HEK293 (cell line): Measurements from ENCODE around the gene COL4A1.

ENCODE experiments used
- CTCF ChIA-PET: fragments of 350-600 bp; formaldehyde crosslinking; extraction: SDS; loops from one replicate; lab custom pipeline; 2021; ENCODE audit warnings: antibody characterized with exemption; lab: Yijun Ruan, JAX
- POLR2A ChIA-PET: fragments of 300-600 bp; formaldehyde crosslinking; extraction: SDS; loops from one replicate; lab custom pipeline; 2020; ENCODE audit warnings: antibody characterized with exemption, inconsistent platforms; lab: Yijun Ruan, JAX
- H3K27ac ChIP-seq: fragments of 200-500 bp; sonication (Bioruptor generic); 2 replicates; pipeline ENCODE4 v1.5.1; 2014; ENCODE audit warnings: low read depth, low read length, control low read depth, inconsistent platforms; ENCODE audit errors: extremely low read depth
- H3K36me3 ChIP-seq, 2 experiments: fragments of 200-500 bp in 1 of 2; sonication (Bioruptor generic) in 1 of 2; 1 replicate in 1 of 2; 2 replicates in 1 of 2; pipeline ENCODE4 v1.5.1; 2014 to 2017; ENCODE audit warnings: inconsistent platforms in 2 of 2, low read length in 2 of 2; ENCODE audit not compliant: control insufficient read depth in 2 of 2, insufficient read depth in 1 of 2
- H3K4me1 ChIP-seq: fragments of 200-500 bp; sonication (Bioruptor generic); 2 replicates; pipeline ENCODE4 v1.5.1; 2014; ENCODE audit warnings: mild to moderate bottlenecking, low read length, inconsistent platforms; ENCODE audit not compliant: control insufficient read depth, insufficient read depth
- H3K4me3 ChIP-seq: 2 replicates; pipeline ENCODE4 v1.5.1; 2011; ENCODE audit warnings: low read depth, mild to moderate bottlenecking, control low read depth, low read length, moderate library complexity
- H3K9me3 ChIP-seq: fragments of 200-500 bp; sonication (Bioruptor generic); 2 replicates; pipeline ENCODE4 v1.5.1; 2014; ENCODE audit warnings: low read depth, low read length, inconsistent platforms; ENCODE audit not compliant: control insufficient read depth, insufficient read depth
- BCL11A ChIP-seq: fragments of 450-650 bp; formaldehyde crosslinking; IDR thresholded peaks from 2 replicates; pipeline ENCODE4 v1.5.1; 2016; ENCODE audit warnings: low read depth, missing biosample characterization, missing genetic modification characterization
- BCL11B ChIP-seq: fragments of 450-650 bp; formaldehyde crosslinking; IDR thresholded peaks from 2 replicates; pipeline ENCODE4 v1.5.1; 2016; ENCODE audit warnings: low read depth, missing biosample characterization, missing genetic modification characterization
- KLF8 ChIP-seq: fragments of 450-650 bp; formaldehyde crosslinking; IDR thresholded peaks from 2 replicates; pipeline ENCODE4 v1.5.1; 2016; ENCODE audit warnings: missing biosample characterization, missing genetic modification characterization
- MYNN ChIP-seq: fragments of 450-650 bp; formaldehyde crosslinking; IDR thresholded peaks from 2 replicates; pipeline ENCODE4 v1.5.1; 2016; ENCODE audit warnings: missing biosample characterization, missing genetic modification characterization, borderline replicate concordance
- RBAK ChIP-seq: fragments of 450-650 bp; formaldehyde crosslinking; IDR thresholded peaks from 2 replicates; pipeline ENCODE4 v1.5.1; 2016; ENCODE audit warnings: missing biosample characterization, missing genetic modification characterization
- TCF7L2 ChIP-seq: IDR thresholded peaks from 2 replicates; pipeline ENCODE4 v1.6.1; 2011; ENCODE audit warnings: low read depth, mild to moderate bottlenecking, inconsistent platforms, low read length, moderate library complexity, borderline replicate concordance
- ZNF112 ChIP-seq: fragments of 450-650 bp; formaldehyde crosslinking; IDR thresholded peaks from 2 replicates; pipeline ENCODE4 v1.5.0; 2017; ENCODE audit warnings: missing biosample characterization, missing genetic modification characterization
- ZNF114 ChIP-seq: fragments of 450-650 bp; formaldehyde crosslinking; IDR thresholded peaks from 2 replicates; pipeline ENCODE4 v1.5.0; 2017; ENCODE audit warnings: missing biosample characterization, missing genetic modification characterization
- ZNF133 ChIP-seq: fragments of 450-650 bp; formaldehyde crosslinking; IDR thresholded peaks from 2 replicates; pipeline ENCODE4 v1.5.1; 2016; ENCODE audit warnings: missing biosample characterization, missing genetic modification characterization
- ZNF146 ChIP-seq: fragments of 450-650 bp; formaldehyde crosslinking; IDR thresholded peaks from 2 replicates; pipeline ENCODE4 v1.5.1; 2016; ENCODE audit warnings: missing biosample characterization, missing genetic modification characterization
- ZNF169 ChIP-seq: fragments of 450-650 bp; formaldehyde crosslinking; IDR thresholded peaks from 2 replicates; pipeline ENCODE4 v1.5.1; 2016; ENCODE audit warnings: missing biosample characterization, missing genetic modification characterization
- ZNF174 ChIP-seq: fragments of 450-650 bp; formaldehyde crosslinking; IDR thresholded peaks from 2 replicates; pipeline ENCODE4 v1.5.0; 2017; ENCODE audit warnings: missing biosample characterization, mild to moderate bottlenecking, missing genetic modification characterization
- ZNF19 ChIP-seq: fragments of 450-650 bp; formaldehyde crosslinking; IDR thresholded peaks from 2 replicates; pipeline ENCODE4; 2016; ENCODE audit warnings: missing biosample characterization, missing genetic modification characterization, low read depth
- ZNF202 ChIP-seq: fragments of 450-650 bp; formaldehyde crosslinking; IDR thresholded peaks from 2 replicates; pipeline ENCODE4 v1.5.1; 2016; ENCODE audit warnings: missing biosample characterization, missing genetic modification characterization, borderline replicate concordance
- ZNF324 ChIP-seq: fragments of 450-650 bp; formaldehyde crosslinking; IDR thresholded peaks from 2 replicates; pipeline ENCODE4 v1.5.1; 2016; ENCODE audit warnings: missing biosample characterization, missing genetic modification characterization
- ZNF350 ChIP-seq: fragments of 450-650 bp; formaldehyde crosslinking; IDR thresholded peaks from 2 replicates; pipeline ENCODE4 v1.5.0; 2017; ENCODE audit warnings: missing biosample characterization, mild to moderate bottlenecking, missing genetic modification characterization
- ZNF521 ChIP-seq: fragments of 450-650 bp; formaldehyde crosslinking; IDR thresholded peaks from 2 replicates; pipeline ENCODE4 v1.5.1; 2017; ENCODE audit warnings: missing biosample characterization, mild to moderate bottlenecking, missing genetic modification characterization
- ZNF664 ChIP-seq: fragments of 450-650 bp; formaldehyde crosslinking; IDR thresholded peaks from 2 replicates; pipeline ENCODE4 v1.5.1; 2016; ENCODE audit warnings: missing biosample characterization, missing genetic modification characterization
- ZNF830 ChIP-seq: fragments of 450-650 bp; IDR thresholded peaks from 2 replicates; pipeline ENCODE4 v1.5.0; 2018; ENCODE audit warnings: missing biosample characterization, missing genetic modification characterization, low read depth, mild to moderate bottlenecking, moderate library complexity
- TF ChIP-seq, protein P1 (sequence below): fragments of 450-650 bp; formaldehyde crosslinking; IDR thresholded peaks from 2 replicates; pipeline ENCODE4 v1.5.1; 2017; ENCODE audit warnings: missing biosample characterization, missing genetic modification characterization
- TF ChIP-seq, protein P2 (sequence below): fragments of 450-650 bp; formaldehyde crosslinking; IDR thresholded peaks from 2 replicates; pipeline ENCODE4 v1.5.1; 2016; ENCODE audit warnings: missing biosample characterization, missing genetic modification characterization
- TF ChIP-seq, protein P3 (sequence below): fragments of 450-650 bp; formaldehyde crosslinking; IDR thresholded peaks from 2 replicates; pipeline ENCODE4 v1.5.1; 2016; ENCODE audit warnings: missing biosample characterization, missing genetic modification characterization
- TF ChIP-seq, protein P4 (sequence below): sonication (generic); formaldehyde crosslinking; IDR thresholded peaks from 2 replicates; pipeline ENCODE4 v1.8.1; 2022; ENCODE audit warnings: mild to moderate bottlenecking, moderate library complexity, missing genetic modification reagents
- TF ChIP-seq, protein P5 (sequence below): fragments of 450-650 bp; formaldehyde crosslinking; IDR thresholded peaks from 2 replicates; pipeline ENCODE4 v1.5.1; 2016; ENCODE audit warnings: missing biosample characterization, missing genetic modification characterization

The COL4A1 gene

DNA sequence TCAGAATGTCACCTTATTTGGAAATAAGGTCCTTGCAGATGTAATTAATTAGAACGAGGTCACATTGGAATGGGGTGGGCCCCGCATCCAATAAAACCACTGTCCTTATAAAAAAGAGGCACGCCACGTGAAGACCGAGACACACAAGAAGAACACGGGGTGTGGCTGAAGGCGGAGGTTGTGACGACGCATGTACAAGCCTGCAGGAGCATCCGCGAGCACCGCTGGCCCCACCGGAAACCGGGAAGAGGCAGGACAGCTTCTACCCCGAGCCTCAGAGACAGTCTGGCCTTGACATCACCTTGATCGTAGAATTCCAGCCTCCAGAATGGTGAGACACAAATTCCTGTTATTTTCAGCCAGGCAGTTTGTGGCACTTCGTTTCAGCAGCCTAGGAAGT lies 177.9 kb downstream of the COL4A1 start:
- H3K9me3 ChIP-seq, result no peaks in the 10 kb centered on the region
- no peaks in the 10 kb centered on the region for H3K36me3 ChIP-seq
- no peak overlapping the region for H3K4me3 ChIP-seq
- TF ChIP-seq RBAK (tag by site-specific recombination) (no peak), ZNF830 (tag by site-specific recombination) (no peak), ZNF146 (tag by site-specific recombination) (no peak), ZNF133 (tag by site-specific recombination) (no peak), ZNF521 (tag by site-specific recombination) (no peak), ZNF114 (no peak), ZNF112 (tag by site-specific recombination) (no peak), ZNF664 (no peak), BCL11B (no peak), ZNF324 (no peak), ZNF202 (tag by site-specific recombination) (no peak), ZNF19 (tag by site-specific recombination) (no peak), KLF8 (tag by site-specific recombination) (no peak), MYNN (tag by site-specific recombination) (no peak)
- TF ChIP-seq, protein P1, sequence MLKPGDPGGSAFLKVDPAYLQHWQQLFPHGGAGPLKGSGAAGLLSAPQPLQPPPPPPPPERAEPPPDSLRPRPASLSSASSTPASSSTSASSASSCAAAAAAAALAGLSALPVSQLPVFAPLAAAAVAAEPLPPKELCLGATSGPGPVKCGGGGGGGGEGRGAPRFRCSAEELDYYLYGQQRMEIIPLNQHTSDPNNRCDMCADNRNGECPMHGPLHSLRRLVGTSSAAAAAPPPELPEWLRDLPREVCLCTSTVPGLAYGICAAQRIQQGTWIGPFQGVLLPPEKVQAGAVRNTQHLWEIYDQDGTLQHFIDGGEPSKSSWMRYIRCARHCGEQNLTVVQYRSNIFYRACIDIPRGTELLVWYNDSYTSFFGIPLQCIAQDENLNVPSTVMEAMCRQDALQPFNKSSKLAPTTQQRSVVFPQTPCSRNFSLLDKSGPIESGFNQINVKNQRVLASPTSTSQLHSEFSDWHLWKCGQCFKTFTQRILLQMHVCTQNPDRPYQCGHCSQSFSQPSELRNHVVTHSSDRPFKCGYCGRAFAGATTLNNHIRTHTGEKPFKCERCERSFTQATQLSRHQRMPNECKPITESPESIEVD, result no peak
- TF ChIP-seq, protein P2, sequence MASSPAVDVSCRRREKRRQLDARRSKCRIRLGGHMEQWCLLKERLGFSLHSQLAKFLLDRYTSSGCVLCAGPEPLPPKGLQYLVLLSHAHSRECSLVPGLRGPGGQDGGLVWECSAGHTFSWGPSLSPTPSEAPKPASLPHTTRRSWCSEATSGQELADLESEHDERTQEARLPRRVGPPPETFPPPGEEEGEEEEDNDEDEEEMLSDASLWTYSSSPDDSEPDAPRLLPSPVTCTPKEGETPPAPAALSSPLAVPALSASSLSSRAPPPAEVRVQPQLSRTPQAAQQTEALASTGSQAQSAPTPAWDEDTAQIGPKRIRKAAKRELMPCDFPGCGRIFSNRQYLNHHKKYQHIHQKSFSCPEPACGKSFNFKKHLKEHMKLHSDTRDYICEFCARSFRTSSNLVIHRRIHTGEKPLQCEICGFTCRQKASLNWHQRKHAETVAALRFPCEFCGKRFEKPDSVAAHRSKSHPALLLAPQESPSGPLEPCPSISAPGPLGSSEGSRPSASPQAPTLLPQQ (tag by site-specific recombination), result no peak
- TF ChIP-seq, all 188 proteins: peak for 0
- no peak overlapping the region for H3K27ac ChIP-seq
- no peaks in the 10 kb centered on the region for H3K4me1 ChIP-seq
- ChIA-PET POLR2A (no interaction called here), CTCF (no interaction called here)

DNA sequence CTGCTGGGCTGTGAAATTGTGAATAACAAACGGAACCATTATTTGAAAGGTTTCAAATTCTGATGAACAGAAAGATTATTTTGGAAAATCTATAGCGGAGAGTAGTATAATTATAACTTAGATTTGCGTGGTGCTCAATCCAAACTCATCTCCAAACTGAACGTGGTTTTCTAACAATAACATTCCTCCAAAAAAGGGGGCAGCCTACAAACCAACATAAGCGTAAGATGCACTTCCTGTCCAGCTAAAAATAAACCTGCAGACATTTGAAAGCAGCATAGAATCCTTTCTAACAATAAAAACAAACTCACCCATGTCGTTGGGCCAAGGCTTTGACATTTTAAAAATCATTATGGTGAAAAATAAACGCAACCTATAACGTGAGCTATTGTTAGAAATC lies 178.4 kb downstream of the COL4A1 start:
- Histone ChIP-seq H3K27ac (no peak overlapping the region), H3K4me1 (no peaks in the 10 kb centered on the region), H3K9me3 (no peaks in the 10 kb centered on the region), H3K4me3 (no peak overlapping the region), H3K36me3 (no peaks in the 10 kb centered on the region)
- ChIA-PET POLR2A (no interaction called here), CTCF (interaction anchor here (0.8 kb wide), 1 partner anchor 9 kb away, joined by 5 read pairs; no protein-coding TSS in a partner anchor)
- TF ChIP-seq BCL11A (tag by site-specific recombination), result no peak
- TF ChIP-seq, protein P3, sequence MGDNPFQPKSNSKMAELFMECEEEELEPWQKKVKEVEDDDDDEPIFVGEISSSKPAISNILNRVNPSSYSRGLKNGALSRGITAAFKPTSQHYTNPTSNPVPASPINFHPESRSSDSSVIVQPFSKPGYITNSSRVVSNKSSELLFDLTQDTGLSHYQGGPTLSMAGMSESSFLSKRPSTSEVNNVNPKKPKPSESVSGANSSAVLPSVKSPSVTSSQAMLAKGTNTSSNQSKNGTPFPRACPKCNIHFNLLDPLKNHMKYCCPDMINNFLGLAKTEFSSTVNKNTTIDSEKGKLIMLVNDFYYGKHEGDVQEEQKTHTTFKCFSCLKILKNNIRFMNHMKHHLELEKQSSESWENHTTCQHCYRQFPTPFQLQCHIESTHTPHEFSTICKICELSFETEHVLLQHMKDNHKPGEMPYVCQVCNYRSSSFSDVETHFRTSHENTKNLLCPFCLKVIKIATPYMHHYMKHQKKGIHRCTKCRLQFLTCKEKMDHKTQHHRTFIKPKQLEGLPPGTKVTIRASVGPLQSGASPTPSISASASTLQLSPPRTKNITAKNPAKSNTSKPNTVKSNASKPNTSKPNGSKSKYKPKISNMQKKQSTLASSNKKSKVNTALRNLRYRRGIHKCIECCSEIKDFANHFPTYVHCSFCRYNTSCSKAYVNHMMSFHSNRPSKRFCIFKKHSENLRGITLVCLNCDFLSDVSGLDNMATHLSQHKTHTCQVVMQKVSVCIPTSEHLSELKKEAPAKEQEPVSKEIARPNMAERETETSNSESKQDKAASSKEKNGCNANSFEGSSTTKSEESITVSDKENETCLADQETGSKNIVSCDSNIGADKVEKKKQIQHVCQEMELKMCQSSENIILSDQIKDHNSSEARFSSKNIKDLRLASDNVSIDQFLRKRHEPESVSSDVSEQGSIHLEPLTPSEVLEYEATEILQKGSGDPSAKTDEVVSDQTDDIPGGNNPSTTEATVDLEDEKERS (tag by site-specific recombination), result no peak
- TF ChIP-seq, protein P4, sequence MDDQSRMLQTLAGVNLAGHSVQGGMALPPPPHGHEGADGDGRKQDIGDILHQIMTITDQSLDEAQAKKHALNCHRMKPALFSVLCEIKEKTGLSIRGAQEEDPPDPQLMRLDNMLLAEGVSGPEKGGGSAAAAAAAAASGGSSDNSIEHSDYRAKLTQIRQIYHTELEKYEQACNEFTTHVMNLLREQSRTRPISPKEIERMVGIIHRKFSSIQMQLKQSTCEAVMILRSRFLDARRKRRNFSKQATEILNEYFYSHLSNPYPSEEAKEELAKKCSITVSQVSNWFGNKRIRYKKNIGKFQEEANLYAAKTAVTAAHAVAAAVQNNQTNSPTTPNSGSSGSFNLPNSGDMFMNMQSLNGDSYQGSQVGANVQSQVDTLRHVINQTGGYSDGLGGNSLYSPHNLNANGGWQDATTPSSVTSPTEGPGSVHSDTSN (CRISPR knock-in tag), result no peak
- no peak for TF ChIP-seq ZNF169
- TF ChIP-seq ZNF350 (tag by site-specific recombination), result no peak
- TF ChIP-seq ZNF174, result no peak
- TF ChIP-seq TCF7L2, result no peak
- TF ChIP-seq, protein P5, sequence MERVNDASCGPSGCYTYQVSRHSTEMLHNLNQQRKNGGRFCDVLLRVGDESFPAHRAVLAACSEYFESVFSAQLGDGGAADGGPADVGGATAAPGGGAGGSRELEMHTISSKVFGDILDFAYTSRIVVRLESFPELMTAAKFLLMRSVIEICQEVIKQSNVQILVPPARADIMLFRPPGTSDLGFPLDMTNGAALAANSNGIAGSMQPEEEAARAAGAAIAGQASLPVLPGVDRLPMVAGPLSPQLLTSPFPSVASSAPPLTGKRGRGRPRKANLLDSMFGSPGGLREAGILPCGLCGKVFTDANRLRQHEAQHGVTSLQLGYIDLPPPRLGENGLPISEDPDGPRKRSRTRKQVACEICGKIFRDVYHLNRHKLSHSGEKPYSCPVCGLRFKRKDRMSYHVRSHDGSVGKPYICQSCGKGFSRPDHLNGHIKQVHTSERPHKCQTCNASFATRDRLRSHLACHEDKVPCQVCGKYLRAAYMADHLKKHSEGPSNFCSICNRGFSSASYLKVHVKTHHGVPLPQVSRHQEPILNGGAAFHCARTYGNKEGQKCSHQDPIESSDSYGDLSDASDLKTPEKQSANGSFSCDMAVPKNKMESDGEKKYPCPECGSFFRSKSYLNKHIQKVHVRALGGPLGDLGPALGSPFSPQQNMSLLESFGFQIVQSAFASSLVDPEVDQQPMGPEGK (tag by site-specific recombination), result no peak
